GM18873 (cell line): ENCODE data around the gene MCTP1.
"Not testable (repeated sequence)": the region's sequence is repeated elsewhere in the genome, so short reads cannot be mapped to it uniquely, and the experiment has no call there.

Source experiments
- ATAC-seq: cut with Tn5 transposase; IDR thresholded peaks from one replicate; pipeline ENCODE4 v1.9.1; 2021; ENCODE audit warnings: mild to moderate bottlenecking, moderate library complexity, moderate number of reproducible peaks; ENCODE audit not compliant: unreplicated experiment, low FRiP score

The MCTP1 gene

GRCh38 chr5:95194856-95195255, 90.0 kb downstream of the MCTP1 start:
- ATAC-seq: no peak

- peak; percentile 85 for ATAC-seq
Observed at GRCh38 chr5:95191330-95191729, 93.6 kb downstream of the MCTP1 start.

- no peak for ATAC-seq
Observed at GRCh38 chr5:95184924-95185323, 100.0 kb downstream of the MCTP1 start.

GRCh38 chr5:95181644-95182043, 103.2 kb downstream of the MCTP1 start:
- ATAC-seq: no peak

GRCh38 chr5:95178046-95178651, 106.7 kb downstream of the MCTP1 start:
- ATAC-seq: no peak

DNA sequence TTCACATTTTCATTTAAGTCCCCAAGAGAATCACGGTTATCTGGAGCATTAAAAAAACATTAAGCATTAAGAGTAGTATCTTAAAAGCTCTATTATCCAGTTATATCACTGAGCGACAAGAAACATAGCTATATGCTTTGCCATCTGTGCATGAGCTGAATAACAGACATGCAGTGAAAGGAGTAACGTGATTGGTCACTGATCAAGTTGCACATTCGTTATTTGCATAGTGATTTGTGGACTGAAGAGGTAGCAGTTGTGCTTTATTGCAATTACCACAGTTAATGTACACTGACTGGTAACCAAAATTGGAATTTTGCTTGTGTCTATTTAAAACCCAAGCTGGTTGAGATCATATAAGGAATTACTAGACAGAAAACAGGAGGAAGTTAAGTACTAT, 107.4 kb downstream of the MCTP1 start:
- ATAC-seq: no peak

DNA sequence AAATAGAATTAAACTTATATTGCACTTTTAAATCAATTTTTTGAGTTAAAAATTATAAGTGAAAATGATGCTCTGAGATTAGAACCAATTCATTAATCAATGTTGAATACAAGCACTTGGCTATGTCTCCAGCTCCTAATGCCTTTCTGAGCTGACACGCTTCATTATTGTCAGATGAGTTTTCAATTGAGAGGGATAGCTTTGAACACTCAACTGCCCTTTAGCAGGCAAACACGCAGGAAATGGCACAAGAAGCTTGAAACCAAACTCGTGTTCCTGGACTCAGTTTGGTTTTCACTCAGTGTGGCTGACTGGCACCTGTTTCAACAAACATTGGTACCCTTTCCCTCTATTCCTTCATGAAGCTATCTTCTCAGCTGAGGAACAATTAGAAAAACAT, 109.8 kb downstream of the MCTP1 start:
- ATAC-seq: no peak

DNA sequence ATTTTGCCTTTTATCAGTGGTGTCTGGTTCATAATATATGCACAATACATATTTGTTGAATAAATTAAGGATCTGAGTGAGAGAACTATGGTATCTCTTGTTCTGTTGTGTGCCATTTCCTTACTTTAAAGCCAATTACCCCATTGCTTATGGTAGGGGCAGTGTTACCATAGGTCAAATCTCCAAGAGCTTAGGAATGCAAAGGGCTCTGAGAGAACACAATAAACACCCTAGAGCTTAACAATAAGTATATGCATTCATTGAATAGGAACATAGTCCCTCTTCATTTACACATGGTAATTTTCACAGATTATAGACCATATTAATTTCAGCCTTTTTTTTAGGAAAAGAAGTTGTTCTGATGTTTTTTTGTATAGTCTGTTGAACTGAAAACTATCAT, 112.2 kb downstream of the MCTP1 start:
- no peak for ATAC-seq

- no peak for ATAC-seq
Observed at GRCh38 chr5:95164861-95165260, 120.0 kb downstream of the MCTP1 start.

DNA sequence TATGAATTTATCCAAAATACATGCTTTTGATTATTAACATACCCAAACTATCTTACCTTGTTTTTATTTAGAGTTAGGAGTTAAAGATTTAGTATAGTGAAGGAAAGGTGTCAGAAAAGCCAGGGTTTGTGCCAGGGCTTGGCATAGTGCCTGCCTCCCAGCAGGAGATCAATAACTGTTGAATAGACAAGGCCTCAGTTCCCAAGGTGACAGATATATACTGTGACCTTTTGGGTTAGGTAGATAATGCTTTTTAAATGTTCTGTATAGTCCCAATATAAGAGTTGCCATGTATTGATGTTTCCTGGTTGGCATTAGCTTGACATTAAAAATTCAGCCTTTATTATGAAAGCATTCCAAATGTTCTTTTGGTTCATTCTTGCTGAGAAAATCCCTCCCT, 121.8 kb downstream of the MCTP1 start:
- no peak for ATAC-seq

- no peak for ATAC-seq
Observed at GRCh38 chr5:95162231-95162992, 122.5 kb downstream of the MCTP1 start.

DNA sequence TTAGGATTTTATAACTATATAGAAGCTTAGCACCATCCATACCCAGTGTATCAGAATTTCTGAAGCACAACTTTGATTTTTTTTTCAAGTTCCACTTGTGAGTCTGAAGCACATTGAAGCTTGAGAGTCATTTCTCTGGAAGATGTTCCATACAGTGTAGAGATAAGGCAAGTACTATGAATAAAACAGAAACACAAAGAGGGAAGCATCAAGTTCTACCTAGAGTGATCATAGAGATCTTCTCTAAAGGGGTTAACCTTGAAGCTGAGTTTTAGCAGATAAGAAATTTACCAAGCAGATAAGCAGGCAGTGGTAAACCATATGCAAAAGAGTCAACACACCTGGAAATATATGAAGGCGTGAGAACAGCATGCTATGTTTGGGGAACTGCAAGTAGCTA, 125.3 kb downstream of the MCTP1 start:
- ATAC-seq: no peak

GRCh38 chr5:95155888-95156287, 129.0 kb downstream of the MCTP1 start:
- no peak for ATAC-seq

DNA sequence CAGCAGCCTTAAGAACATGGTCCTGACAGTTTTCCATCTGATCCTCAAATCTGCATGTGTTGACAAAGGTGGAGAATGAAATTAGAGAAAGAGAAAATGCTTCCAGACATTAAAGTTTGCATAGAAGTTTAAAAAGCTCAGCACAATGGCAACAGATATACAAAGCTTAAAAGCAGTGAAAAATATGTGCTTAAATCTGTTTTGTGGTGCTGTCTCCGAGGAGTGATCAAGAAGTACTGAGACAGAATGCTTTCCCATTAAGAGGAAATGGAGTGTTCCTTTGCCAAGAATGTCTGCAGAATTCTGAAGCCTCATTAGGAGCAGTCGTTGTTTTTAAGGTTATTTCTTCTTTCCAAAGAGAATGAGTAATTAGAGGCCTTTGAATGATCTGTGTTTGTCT, 131.4 kb downstream of the MCTP1 start:
- no peak for ATAC-seq

GRCh38 chr5:95152535-95152934, 132.4 kb downstream of the MCTP1 start:
- ATAC-seq: no peak

- no peak for ATAC-seq
Observed at GRCh38 chr5:95152131-95152530, 132.8 kb downstream of the MCTP1 start.

GRCh38 chr5:95151694-95152093, 133.2 kb downstream of the MCTP1 start:
- ATAC-seq: no peak

GRCh38 chr5:95149387-95149786, 135.5 kb downstream of the MCTP1 start:
- no peak for ATAC-seq

- ATAC-seq: no peak
Observed at GRCh38 chr5:95148453-95148852, 136.4 kb downstream of the MCTP1 start.

DNA sequence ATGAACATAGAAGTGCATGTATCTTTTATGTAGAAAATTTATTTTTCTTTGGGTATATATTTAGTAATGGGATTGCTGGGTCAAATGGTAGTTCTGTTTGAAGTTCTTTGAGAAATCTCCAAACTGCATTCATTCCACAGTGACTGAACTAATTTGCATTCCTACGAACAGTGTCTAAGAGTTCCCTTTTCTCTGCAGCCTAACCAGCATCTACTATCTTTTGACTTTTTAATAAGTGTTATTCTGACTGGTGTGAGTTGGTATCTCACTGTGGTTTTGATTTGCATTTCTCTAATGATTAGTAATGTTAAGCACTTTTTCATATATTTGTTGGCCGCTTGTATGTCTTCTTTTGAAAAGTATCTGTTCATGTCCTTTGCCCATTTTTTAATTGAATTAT, 141.0 kb downstream of the MCTP1 start:
- ATAC-seq: not testable (repeated sequence)

GRCh38 chr5:95142145-95142544, 142.7 kb downstream of the MCTP1 start:
- no peak for ATAC-seq

- no peak for ATAC-seq
Observed at GRCh38 chr5:95141141-95141540, 143.8 kb downstream of the MCTP1 start.
